Keratinocyte (primary cell): ENCODE results near the gene PLEKHG5. TPM values are rescaled to one million over a fixed set of nuclear protein-coding genes. Genes with fewer than 3 reads are reported as not detected.
"Not testable (repeated sequence)": the region's sequence is repeated elsewhere in the genome, so short reads cannot be mapped to it uniquely, and the experiment has no call there.

Experiments used
- DNase-seq: peaks from one replicate; pipeline ENCODE4 v3.0.0-alpha.2; 2011; ENCODE audit warnings: low read depth, missing footprints, low spot score
- FAIRE-seq: peaks from 2 replicates; lab custom pipeline; 2011; peaks lifted over from hg19 to GRCh38; lab: Jason Lieb, UNC
- H2AFZ ChIP-seq: 2 replicates; pipeline ENCODE4 v1.6.0; 2012; ENCODE audit warnings: low read length, control low read depth, inconsistent platforms; ENCODE audit not compliant: control insufficient read depth
- H3K27ac ChIP-seq: 2 replicates; pipeline ENCODE4 v1.5.1; 2011; ENCODE audit warnings: low read length; ENCODE audit not compliant: control insufficient read depth, insufficient read depth
- H3K27me3 ChIP-seq: 3 replicates; pipeline ENCODE4 v1.6.0; 2011; ENCODE audit warnings: low read length; ENCODE audit not compliant: control insufficient read depth, insufficient read depth; ENCODE audit errors: extremely low read depth
- H3K36me3 ChIP-seq, 2 experiments: 2 replicates in 1 of 2; 3 replicates in 1 of 2; pipeline ENCODE4 v1.5.1; 2011; ENCODE audit warnings: low read length in 2 of 2, mild to moderate bottlenecking in 1 of 2; ENCODE audit not compliant: control insufficient read depth in 2 of 2, insufficient read depth in 2 of 2; ENCODE audit errors: extremely low read depth in 1 of 2
- H3K4me1 ChIP-seq: 3 replicates; pipeline ENCODE4 v1.5.1; 2011; ENCODE audit warnings: low read length; ENCODE audit not compliant: control insufficient read depth, insufficient read depth; ENCODE audit errors: extremely low read depth
- H3K4me2 ChIP-seq: 3 replicates; pipeline ENCODE4 v1.6.0; 2011; ENCODE audit warnings: low read depth, low read length; ENCODE audit not compliant: control insufficient read depth, insufficient read depth; ENCODE audit errors: extremely low read depth
- H3K4me3 ChIP-seq, 3 experiments: fragments of 200-600 bp in 1 of 3; sonication (generic) in 1 of 3; 2 replicates in 2 of 3; 3 replicates in 1 of 3; pipeline ENCODE4 v1.5.1; 2011 to 2016; ENCODE audit warnings: low read length in 3 of 3, mild to moderate bottlenecking in 3 of 3, control low read depth in 2 of 3, inconsistent platforms in 1 of 3, low read depth in 1 of 3, mixed read lengths in 1 of 3, mixed run types in 1 of 3, moderate library complexity in 1 of 3; ENCODE audit not compliant: control insufficient read depth in 2 of 3, insufficient read depth in 2 of 3; ENCODE audit errors: extremely low read depth in 1 of 3
- H3K79me2 ChIP-seq: 2 replicates; pipeline ENCODE4 v1.6.0; 2012; ENCODE audit warnings: low read length; ENCODE audit not compliant: control insufficient read depth, insufficient read depth
- H3K9ac ChIP-seq: 3 replicates; pipeline ENCODE4 v1.6.0; 2011; ENCODE audit warnings: low read length; ENCODE audit not compliant: control insufficient read depth, insufficient read depth; ENCODE audit errors: extremely low read depth
- H3K9me1 ChIP-seq: 3 replicates; pipeline ENCODE4 v1.6.0; 2011; ENCODE audit warnings: low read length; ENCODE audit not compliant: control insufficient read depth, insufficient read depth; ENCODE audit errors: extremely low read depth
- H3K9me3 ChIP-seq: 2 replicates; pipeline ENCODE4 v1.5.1; 2012; ENCODE audit warnings: low read depth, low read length; ENCODE audit not compliant: control insufficient read depth
- H4K20me1 ChIP-seq: 3 replicates; pipeline ENCODE4 v1.6.0; 2011; ENCODE audit warnings: low read length; ENCODE audit not compliant: control insufficient read depth, insufficient read depth; ENCODE audit errors: extremely low read depth
- CTCF ChIP-seq, 3 experiments: IDR thresholded peaks in 1 of 3; conservative IDR thresholded peaks in 1 of 3; optimal IDR thresholded peaks in 1 of 3; 2 replicates in 2 of 3; 3 replicates in 1 of 3; pipeline versions ENCODE3 to v1.5.1; 2011; ENCODE audit warnings: low read length in 3 of 3, mild to moderate bottlenecking in 3 of 3, moderate library complexity in 2 of 3, control low read depth in 1 of 3, inconsistent platforms in 1 of 3; ENCODE audit not compliant: insufficient read depth in 2 of 3; ENCODE audit errors: extremely low read depth in 1 of 3
- EZH2 ChIP-seq: IDR thresholded peaks from one replicate; pipeline ENCODE4 v1.6.1; 2012; ENCODE audit warnings: inconsistent platforms, mild to moderate bottlenecking, low read length, moderate library complexity
- dilution Hi-C: fragments of 300-500 bp; cut with MboI; formaldehyde crosslinking; loops from one replicate; pipeline ENCODE4 v1.7.0; 2020; ENCODE audit warnings: low sequenced_read_pairs; ENCODE audit not compliant: extremely low pct_ligation_motif_present
- polyA plus RNA-seq, 5 experiments: library from polyadenylated mRNA; depleted of rRNA in 3 of 5; stranded (reverse) in 3 of 5; stranded (forward) in 1 of 5; unstranded in 1 of 5; fragments of >200 nt; gene quantifications; 1 replicate in 1 of 5; 2 replicates in 3 of 5; 3 replicates in 1 of 5; pipeline versions ENCODE4 v1.2.1 to v1.2.3, GENCODE V29; 2011 to 2012; ENCODE audit warnings: missing spikeins in 2 of 5, low read depth in 1 of 5, low replicate concordance in 1 of 5

PLEKHG5 gene
- polyA plus RNA-seq, 1 donor (not counting 4 experiments of a cell fraction or from before 2014, with no cell fraction given) = 11.8 TPM

DNA sequence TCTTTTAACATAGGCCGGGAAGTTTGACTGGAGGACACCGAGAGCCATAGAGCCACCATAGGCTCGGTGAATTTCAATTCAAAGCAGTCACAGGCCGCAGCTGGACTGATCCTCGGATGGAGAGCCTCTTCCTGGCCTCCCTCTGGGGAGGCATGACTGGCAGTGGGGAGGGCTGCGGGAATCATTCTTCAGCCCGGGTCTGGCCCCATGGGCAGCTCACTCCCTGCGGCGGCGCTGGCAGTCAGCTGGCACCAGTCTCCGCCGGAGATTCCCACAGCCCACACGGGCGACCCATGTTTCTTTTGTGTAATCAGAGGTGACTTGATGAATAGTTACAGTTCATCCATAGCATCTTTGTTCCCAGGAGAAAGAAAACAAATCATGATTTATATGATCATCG, 56.3 kb downstream of the PLEKHG5 start:
- Histone ChIP-seq H3K4me2 (no peak overlapping the region), H3K9me1 (no peaks in the 10 kb centered on the region), H3K27ac (no peak overlapping the region), H3K9ac (no peak overlapping the region), H4K20me1 (no peaks in the 10 kb centered on the region), H3K27me3 (peaks cover 12% of the 10 kb centered on the region), H3K4me1 (no peaks in the 10 kb centered on the region), H3K9me3 (no peaks in the 10 kb centered on the region), H3K36me3 (no peaks in the 10 kb centered on the region), H3K79me2 (no peaks in the 10 kb centered on the region), H2AFZ (no peak overlapping the region), H3K4me3 (no peak overlapping the region)
- TF ChIP-seq EZH2 (no peak), CTCF (optimal IDR thresholded peaks at IDR 0.05 in 1 of 3, IDR thresholded peaks at IDR 0.05 in 1 of 3, conservative IDR thresholded peaks at IDR 0.05 in 1 of 3; ENCODE audit: extremely low read depth in 1 of 3, insufficient read depth in 2 of 3, low read length in 3 of 3) (no peak)
- dilution Hi-C loops = no loop called here
- no peak for FAIRE-seq
- no peak for DNase-seq

- Histone ChIP-seq H3K27ac (no peak overlapping the region), H3K9me3 (no peaks in the 10 kb centered on the region), H3K9me1 (no peaks in the 10 kb centered on the region), H3K9ac (no peak overlapping the region), H3K4me1 (no peaks in the 10 kb centered on the region), H3K36me3 (no peaks in the 10 kb centered on the region), H3K4me3 (no peak overlapping the region), H3K79me2 (no peaks in the 10 kb centered on the region), H4K20me1 (no peaks in the 10 kb centered on the region), H2AFZ (no peak overlapping the region), H3K4me2 (no peak overlapping the region), H3K27me3 (peaks cover 16% of the 10 kb centered on the region)
- no peak for FAIRE-seq
- dilution Hi-C loops = no loop called here
- TF ChIP-seq CTCF (optimal IDR thresholded peaks at IDR 0.05 in 1 of 3, IDR thresholded peaks at IDR 0.05 in 1 of 3, conservative IDR thresholded peaks at IDR 0.05 in 1 of 3; ENCODE audit: extremely low read depth in 1 of 3, insufficient read depth in 2 of 3, low read length in 3 of 3) (no peak), EZH2 (no peak)
- no peak for DNase-seq
Observed at GRCh38 chr1:6434186-6434585, 57.3 kb downstream of the PLEKHG5 start.

GRCh38 chr1:6431645-6432579, 59.6 kb downstream of the PLEKHG5 start:
- H3K27ac ChIP-seq, H4K20me1 ChIP-seq, H3K4me3 ChIP-seq, DNase-seq, H3K4me2 ChIP-seq, H3K79me2 ChIP-seq, H3K36me3 ChIP-seq, dilution Hi-C loops, H2AFZ ChIP-seq, H3K9me3 ChIP-seq, H3K9ac ChIP-seq, H3K9me1 ChIP-seq, FAIRE-seq: not testable (repeated sequence)
- H3K4me1 ChIP-seq = peaks cover 11% of the 10 kb centered on the region
- peaks cover 16% of the 10 kb centered on the region for H3K27me3 ChIP-seq
